IPS-11a (cell line): ENCODE results near the gene CBFA2T3.
"Not testable (repeated sequence)": the region's sequence is repeated elsewhere in the genome, so short reads cannot be mapped to it uniquely, and the experiment has no call there.

ENCODE experiments used
- H3K4me3 ChIP-seq: one replicate; pipeline ENCODE4 v1.5.1; 2013; ENCODE audit warnings: low read depth, low read length, control low read depth

Gene CBFA2T3

DNA sequence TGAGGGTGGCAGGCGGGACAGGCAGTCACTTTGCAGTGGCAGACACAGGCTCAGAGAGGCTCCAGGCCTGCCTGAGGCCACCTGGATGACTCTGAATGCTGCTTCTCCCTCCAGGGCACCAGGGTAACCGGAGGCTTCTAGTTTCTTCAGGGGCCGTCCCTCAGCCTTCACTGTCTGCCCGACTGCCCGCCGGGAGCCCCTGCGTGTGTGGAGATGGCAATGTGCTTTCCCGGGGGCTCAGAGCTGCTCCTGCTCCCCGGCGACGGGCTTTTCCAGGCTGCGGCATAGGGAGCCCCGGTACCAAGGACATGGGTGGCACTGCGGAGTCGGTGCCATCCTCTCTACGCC lies 51.5 kb downstream of the CBFA2T3 start:
- H3K4me3 ChIP-seq, result no peak overlapping the region

DNA sequence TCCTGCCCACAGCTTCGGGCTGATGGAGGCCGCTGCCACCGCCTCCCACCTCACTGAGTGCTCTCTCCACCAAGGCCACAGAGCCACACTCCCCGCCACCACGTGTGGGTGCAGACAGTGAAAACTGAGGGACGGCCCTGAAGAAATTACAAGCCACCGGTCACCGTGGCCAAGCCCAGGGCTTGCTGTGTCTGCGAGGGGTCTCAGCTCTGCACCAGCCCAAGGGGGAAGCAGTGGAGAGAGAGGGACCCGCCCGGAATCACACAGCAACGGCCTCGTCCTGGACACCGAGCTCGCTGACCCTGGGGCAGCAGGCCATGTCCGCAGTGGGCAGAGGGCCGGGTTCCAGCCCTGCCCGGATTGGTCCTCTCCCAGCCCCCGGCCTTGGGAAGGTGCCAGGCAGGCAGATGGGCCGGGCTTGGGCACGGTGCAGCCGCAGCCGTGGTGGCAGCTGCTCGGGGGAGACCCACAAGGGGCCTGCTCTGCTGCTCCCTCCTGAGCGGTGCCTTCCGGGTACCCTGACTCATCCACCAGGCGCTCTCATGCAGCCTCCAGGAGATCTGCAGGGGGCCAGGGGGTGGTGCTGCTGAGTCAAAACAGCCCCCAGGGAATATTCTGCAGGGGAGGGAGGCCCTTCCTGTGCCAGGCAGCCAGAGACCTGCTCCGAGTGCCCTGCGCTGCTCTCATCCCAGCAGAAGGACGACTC lies 52.0 kb downstream of the CBFA2T3 start:
- H3K4me3 ChIP-seq, result no peak overlapping the region

DNA sequence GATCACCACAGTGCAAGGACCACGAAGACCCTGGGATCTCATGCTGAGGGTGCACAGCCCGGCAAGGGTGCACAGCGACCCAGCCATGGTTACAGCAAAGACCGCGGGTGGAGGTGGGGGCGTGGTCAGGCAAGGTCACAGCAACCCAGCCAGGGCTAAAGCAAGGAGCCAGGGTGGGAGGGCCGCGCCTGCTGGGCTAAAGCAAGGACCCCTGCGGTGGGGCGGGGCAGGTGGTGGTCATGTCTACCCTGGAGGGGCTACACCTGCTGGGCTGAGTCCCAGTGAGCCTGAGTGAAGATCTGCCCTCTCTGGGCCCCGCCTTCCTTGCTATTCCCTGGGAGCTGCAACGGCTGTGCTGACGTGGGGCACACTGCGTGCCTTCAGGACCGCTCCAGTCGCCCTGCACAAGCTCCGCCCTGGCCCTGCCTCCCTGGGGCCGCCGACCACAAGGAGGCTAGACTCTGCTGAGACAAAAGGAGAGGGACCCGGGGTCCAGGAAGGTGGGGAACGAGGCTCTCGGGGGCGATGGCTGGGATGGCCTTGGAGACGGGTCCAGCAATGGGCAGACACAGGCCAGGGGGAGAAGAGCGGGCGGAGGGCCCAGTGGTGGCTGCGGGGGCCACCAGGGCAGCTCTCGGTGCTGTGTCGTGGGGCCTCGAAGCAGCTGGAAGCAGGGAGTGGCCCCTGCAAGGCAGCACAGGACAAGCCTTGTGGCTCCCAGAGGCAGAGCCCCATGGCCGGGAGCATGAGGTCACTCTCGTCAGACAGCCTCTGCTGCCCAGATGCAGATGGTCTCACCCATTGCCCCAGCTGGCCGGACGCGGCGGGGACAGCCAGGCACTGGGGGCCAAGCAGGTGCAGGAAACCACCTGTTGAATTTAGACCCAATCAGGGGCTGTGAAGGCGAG lies 52.8 kb downstream of the CBFA2T3 start:
- H3K4me3 ChIP-seq, result no peak overlapping the region

- no peak overlapping the region for H3K4me3 ChIP-seq
Observed at GRCh38 chr16:88923450-88923849, 53.6 kb downstream of the CBFA2T3 start.

GRCh38 chr16:88922826-88923410 lies 54.1 kb downstream of the CBFA2T3 start:
- H3K4me3 ChIP-seq, result no peak overlapping the region

DNA sequence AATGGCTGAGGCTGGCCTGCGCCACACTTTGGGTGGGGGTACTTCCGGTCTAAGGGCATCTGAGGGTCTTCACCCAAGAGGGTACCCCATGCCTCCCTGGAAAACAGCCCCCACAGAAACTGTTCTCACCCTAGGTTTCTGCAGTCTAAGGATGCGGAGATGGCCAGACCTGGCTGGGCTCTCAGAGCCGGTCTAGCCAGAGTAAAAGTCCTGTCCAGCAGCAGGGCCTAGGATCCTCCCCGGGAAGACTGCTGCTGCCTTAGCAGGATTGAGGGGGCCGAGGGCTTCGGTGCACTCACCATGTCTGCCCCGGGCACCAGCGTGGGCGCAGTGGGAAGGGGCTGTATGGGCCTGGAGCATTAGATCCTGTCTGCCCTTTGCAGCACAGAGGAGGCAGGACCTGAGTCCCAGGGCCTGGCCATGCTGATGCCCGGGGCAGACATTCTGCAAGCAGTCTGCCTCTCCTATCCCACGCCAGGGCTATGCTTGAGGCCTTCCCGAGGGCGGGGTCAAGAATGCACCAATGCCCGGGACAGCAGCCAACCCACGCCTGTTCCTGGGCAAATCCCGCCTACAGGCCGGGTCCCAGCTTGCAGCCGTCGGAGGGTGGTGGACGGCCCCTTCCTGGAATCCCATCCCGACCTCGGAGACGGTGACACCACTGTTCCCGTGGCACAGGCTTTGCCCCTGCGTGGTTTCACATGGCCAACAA lies 54.7 kb downstream of the CBFA2T3 start:
- no peak overlapping the region for H3K4me3 ChIP-seq

GRCh38 chr16:88921591-88921990 lies 55.4 kb downstream of the CBFA2T3 start:
- H3K4me3 ChIP-seq, result no peak overlapping the region

DNA sequence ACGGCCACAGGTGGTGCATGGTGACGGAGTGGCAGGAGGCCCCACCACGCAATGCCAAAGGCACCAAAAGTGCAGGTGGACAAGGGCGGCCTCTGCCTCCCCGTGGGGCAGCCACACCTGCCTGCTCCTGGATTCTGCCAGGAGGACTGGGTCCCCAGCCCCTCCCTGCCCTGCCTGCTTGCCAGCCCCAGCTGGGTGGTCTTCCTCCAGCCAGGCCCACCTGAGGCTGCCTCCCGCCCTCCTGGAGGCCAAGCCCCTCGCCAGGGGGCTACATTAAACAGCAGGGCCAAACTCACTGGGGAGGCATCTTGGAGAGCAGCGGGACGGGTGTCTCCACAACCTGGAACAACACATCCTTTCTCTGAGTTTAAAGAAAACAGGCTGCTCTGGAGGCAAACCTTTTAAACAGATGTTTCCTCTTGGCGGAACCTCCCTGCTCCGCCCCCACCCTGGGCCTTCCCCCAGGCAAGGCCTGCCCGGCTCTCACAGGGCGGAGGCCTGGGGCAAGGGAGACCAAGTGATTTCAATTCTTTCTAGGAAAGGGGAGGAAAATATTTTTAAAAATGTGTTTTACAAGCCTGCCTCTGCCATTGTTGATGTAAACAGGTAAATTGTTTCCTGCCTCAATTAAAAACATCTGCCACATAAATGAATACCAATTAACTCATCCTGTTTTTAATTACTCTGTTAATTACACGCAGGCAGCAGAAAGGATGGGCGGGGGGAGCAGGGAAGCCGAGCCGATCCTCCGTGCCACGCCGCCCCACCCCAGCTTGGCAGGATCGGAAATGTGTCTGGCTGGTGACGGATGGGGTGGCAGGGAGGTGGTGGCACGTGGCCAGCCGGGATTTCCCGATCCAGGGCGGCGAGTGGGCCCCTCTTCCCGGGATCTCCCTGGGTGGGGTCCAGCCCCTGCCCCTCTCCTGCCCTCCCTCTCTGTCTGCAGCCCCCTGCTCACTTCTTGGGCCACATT lies 56.1 kb downstream of the CBFA2T3 start:
- H3K4me3 ChIP-seq, result no peak overlapping the region

GRCh38 chr16:88919936-88920335 lies 57.1 kb downstream of the CBFA2T3 start:
- no peak overlapping the region for H3K4me3 ChIP-seq

GRCh38 chr16:88918896-88919295 lies 58.1 kb downstream of the CBFA2T3 start:
- H3K4me3 ChIP-seq, result not testable (repeated sequence)

DNA sequence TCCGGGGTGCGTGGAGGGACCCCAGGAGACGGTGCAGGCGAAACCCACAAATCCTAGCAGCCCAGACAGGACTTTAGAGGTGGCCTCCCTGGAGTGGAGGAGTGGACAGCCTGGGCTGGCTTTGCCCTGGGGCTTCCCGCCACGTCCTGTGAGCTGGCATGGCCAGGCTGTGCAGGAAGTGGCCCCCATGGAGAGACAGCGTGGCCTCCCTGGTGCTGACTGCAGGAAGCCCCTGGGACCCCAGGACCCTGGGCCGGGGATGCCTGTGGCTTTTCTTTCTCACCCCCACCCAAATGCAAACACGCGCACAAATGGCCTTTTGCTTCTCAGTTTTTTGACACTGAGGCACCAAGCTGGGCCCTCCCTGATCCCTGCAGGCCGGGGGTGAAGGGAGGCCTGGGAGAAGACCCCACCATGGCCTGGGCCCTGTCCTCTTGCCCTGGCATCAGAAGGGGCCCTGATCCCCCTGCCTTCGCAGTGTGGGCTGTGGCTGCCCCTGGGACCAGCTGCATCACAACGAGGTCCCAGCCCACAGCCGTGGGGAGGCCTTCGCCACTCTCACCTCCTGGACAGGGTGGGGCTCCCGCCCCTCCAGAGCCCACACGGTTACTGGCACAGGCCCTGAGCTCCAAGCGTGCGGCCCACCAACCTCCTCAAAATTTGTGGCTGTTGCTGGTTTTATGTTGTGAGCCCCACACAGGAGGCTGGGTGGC lies 58.9 kb downstream of the CBFA2T3 start:
- no peak overlapping the region for H3K4me3 ChIP-seq

GRCh38 chr16:88917146-88917914 lies 59.7 kb downstream of the CBFA2T3 start:
- no peak overlapping the region for H3K4me3 ChIP-seq

DNA sequence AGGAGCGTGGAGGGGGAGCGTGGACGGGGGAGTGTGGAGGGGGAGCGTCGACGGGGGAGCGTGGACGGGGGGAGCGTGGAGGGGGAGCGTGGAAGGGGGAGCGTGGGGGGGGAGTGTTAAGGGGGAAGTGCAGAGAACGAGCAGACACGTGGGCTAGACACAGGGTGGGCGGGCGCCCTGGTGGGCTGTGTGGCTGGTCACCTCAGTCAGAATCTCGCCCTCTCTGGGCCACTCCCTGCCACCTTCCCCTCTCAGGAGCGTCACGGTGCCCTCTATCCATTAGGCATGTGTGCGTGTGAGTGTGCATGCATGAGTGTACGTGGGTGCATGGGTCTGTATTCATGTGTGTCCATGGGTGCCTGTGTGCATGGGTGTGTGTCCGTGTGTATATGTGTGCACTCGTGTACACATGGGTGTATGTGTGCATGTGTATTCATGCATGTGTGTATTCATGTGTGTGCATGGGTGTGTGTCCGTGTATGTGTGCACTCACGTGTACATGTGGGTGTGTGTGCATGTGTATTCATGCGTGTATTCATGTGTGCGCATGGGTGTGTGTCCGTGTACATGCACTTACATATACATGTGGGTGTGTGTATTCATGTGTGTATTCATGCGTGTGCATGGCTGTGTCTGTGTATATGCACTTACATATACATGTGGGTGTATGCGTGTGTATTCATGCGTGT lies 61.2 kb downstream of the CBFA2T3 start:
- H3K4me3 ChIP-seq, result no peak overlapping the region

- no peak overlapping the region for H3K4me3 ChIP-seq
Observed at GRCh38 chr16:88914750-88915368, 62.1 kb downstream of the CBFA2T3 start.

GRCh38 chr16:88913870-88914269 lies 63.1 kb downstream of the CBFA2T3 start:
- no peak overlapping the region for H3K4me3 ChIP-seq

DNA sequence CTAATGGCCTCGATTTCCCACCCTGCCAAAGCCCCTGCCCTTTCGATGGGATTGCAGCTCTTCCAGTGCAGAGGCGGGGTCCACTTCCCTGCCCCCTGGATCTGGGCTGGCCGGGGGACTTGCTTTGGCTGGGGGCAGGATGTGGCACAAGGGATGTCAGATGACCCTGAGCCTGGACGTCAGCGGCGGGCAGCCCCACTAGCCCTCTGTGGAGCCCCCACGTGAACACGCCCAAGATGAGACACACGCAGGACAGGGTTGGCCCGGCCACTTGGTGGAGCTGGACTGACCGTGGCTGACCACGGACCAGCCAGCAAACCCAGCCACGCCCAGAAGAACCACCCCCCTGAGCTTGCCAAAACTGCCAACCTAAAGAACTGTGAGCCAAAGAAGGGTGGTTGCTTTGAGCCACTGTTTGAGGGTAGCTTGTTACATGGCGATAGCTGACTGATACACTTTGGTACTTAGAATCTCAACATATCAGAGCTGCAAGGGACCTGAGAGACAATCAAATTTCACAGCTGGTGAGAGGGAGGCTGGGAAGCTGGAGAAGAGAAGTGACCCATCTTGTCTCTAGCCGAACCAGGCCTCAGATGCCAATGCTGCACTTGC lies 63.9 kb downstream of the CBFA2T3 start:
- H3K4me3 ChIP-seq, result no peak overlapping the region

DNA sequence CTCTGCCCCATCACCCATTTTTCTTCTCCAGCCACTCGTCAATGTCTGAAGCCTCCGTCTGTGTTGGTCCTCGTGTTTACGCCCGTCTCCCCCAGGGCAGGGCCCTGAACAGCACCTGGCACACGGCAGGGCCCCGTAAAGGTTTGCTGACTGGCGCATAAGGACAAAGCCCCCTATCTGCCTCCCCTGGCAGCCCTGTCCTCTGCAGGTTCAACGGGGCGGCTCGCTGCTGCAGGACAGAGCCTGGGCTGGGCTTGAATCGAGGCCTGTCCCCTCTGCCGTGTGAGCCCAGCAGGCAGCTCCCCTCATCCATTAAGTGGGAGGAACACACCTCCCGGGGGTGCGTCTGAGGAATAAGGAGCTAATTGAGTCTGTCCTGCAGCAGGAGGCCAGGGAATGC lies 64.5 kb downstream of the CBFA2T3 start:
- H3K4me3 ChIP-seq, result no peak overlapping the region
